H9 (cell line): ENCODE measurements around the gene ADGRG2. TPM values are rescaled to one million over a fixed set of nuclear protein-coding genes. Genes with fewer than 3 reads are reported as not detected.

Experiments
- DNase-seq: peaks from one replicate; pipeline ENCODE4 v3.0.0-alpha.2; 2017
- H2AFZ ChIP-seq: one replicate; pipeline ENCODE4 v1.6.1; 2013; ENCODE audit warnings: mild to moderate bottlenecking, low read length, control low read depth, moderate library complexity
- H2AK5ac ChIP-seq: 2 replicates; pipeline ENCODE4 v1.6.1; 2013; ENCODE audit warnings: low read length, control low read depth, mixed read lengths; ENCODE audit not compliant: insufficient read length
- H2BK120ac ChIP-seq: one replicate; pipeline ENCODE4 v1.6.1; 2013; ENCODE audit warnings: low read depth, mild to moderate bottlenecking, low read length, control low read depth, inconsistent platforms; ENCODE audit not compliant: poor library complexity, severe bottlenecking
- H2BK12ac ChIP-seq: 2 replicates; pipeline ENCODE4 v1.6.1; 2013; ENCODE audit warnings: low read length, control low read depth, mixed read lengths, low read depth; ENCODE audit not compliant: insufficient read length
- H2BK15ac ChIP-seq: 2 replicates; pipeline ENCODE4 v1.6.1; 2013; ENCODE audit warnings: low read depth, low read length, control low read depth
- H2BK20ac ChIP-seq: one replicate; pipeline ENCODE4 v1.6.1; 2013; ENCODE audit warnings: low read depth, mild to moderate bottlenecking, low read length, control low read depth, inconsistent platforms; ENCODE audit not compliant: poor library complexity, severe bottlenecking
- H2BK5ac ChIP-seq: 2 replicates; pipeline ENCODE4 v1.6.1; 2013; ENCODE audit warnings: low read length, control low read depth, mixed read lengths; ENCODE audit not compliant: insufficient read length
- H3K14ac ChIP-seq: 2 replicates; pipeline ENCODE4 v1.6.1; 2013; ENCODE audit warnings: low read length, control low read depth; ENCODE audit not compliant: insufficient read depth
- H3K18ac ChIP-seq: 2 replicates; pipeline ENCODE4 v1.6.1; 2013; ENCODE audit warnings: low read depth, mild to moderate bottlenecking, mixed read lengths, low read length, control low read depth; ENCODE audit not compliant: insufficient read length
- H3K23ac ChIP-seq: 2 replicates; pipeline ENCODE4 v1.6.1; 2013; ENCODE audit warnings: low read length, control low read depth, mixed read lengths, low read depth; ENCODE audit not compliant: insufficient read length
- H3K23me2 ChIP-seq: 2 replicates; pipeline ENCODE4 v1.6.1; 2013; ENCODE audit warnings: low read depth, mild to moderate bottlenecking, mixed read lengths, low read length, control low read depth; ENCODE audit not compliant: insufficient read length, poor library complexity, severe bottlenecking
- H3K27ac ChIP-seq: 2 replicates; pipeline ENCODE4 v1.5.1; 2013; ENCODE audit warnings: low read length, control low read depth, mixed read lengths, low read depth; ENCODE audit not compliant: insufficient read length
- H3K27me3 ChIP-seq: 2 replicates; pipeline ENCODE4 v1.6.1; 2013; ENCODE audit warnings: low read length, control low read depth, inconsistent platforms; ENCODE audit not compliant: insufficient read depth
- H3K4ac ChIP-seq: 2 replicates; pipeline ENCODE4 v1.6.1; 2013; ENCODE audit warnings: low read depth, mild to moderate bottlenecking, control low read depth, inconsistent platforms, low read length, moderate library complexity
- H3K4me1 ChIP-seq: 2 replicates; pipeline ENCODE4 v1.6.1; 2013; ENCODE audit warnings: low read length, control low read depth, inconsistent platforms; ENCODE audit not compliant: insufficient read depth
- H3K4me2 ChIP-seq: 2 replicates; pipeline ENCODE4 v1.6.1; 2013; ENCODE audit warnings: low read length, control low read depth, mixed read lengths; ENCODE audit not compliant: insufficient read length, insufficient read depth
- H3K56ac ChIP-seq: 2 replicates; pipeline ENCODE4 v1.6.1; 2013; ENCODE audit warnings: low read depth, mild to moderate bottlenecking, mixed read lengths, low read length, control low read depth; ENCODE audit not compliant: insufficient read length
- H3K79me1 ChIP-seq: 2 replicates; pipeline ENCODE4 v1.6.1; 2013; ENCODE audit warnings: low read depth, mild to moderate bottlenecking, moderate library complexity, low read length, control low read depth, inconsistent platforms; ENCODE audit not compliant: insufficient read depth, poor library complexity, severe bottlenecking
- H3K79me2 ChIP-seq: 2 replicates; pipeline ENCODE4 v1.6.1; 2013; ENCODE audit warnings: low read length, control low read depth, inconsistent platforms; ENCODE audit not compliant: insufficient read depth
- H3K9ac ChIP-seq: 2 replicates; pipeline ENCODE4 v1.6.1; 2013; ENCODE audit warnings: low read length, control low read depth, mixed read lengths; ENCODE audit not compliant: insufficient read length; ENCODE audit errors: extremely low read depth
- H3K9me3 ChIP-seq: one replicate; pipeline ENCODE4 v1.6.1; 2013; ENCODE audit warnings: low read depth, low read length, inconsistent platforms; ENCODE audit not compliant: control insufficient read depth
- H3T11ph ChIP-seq: one replicate; pipeline ENCODE4 v1.6.1; 2013; ENCODE audit warnings: mild to moderate bottlenecking, low read length, control low read depth, inconsistent platforms
- H4K20me1 ChIP-seq: one replicate; pipeline ENCODE4 v1.6.1; 2013; ENCODE audit not compliant: control insufficient read depth, insufficient read length, insufficient read depth
- H4K5ac ChIP-seq: 2 replicates; pipeline ENCODE4 v1.6.1; 2013; ENCODE audit warnings: low read depth, mild to moderate bottlenecking, mixed read lengths, low read length, control low read depth; ENCODE audit not compliant: insufficient read length
- H4K8ac ChIP-seq: replicated peaks from 2 replicates; pipeline ENCODE4 v1.6.1; 2013; ENCODE audit warnings: low read length, control low read depth, mixed read lengths, low read depth; ENCODE audit not compliant: insufficient read length
- H4K91ac ChIP-seq: 2 replicates; pipeline ENCODE4 v1.6.1; 2013; ENCODE audit warnings: low read depth, mild to moderate bottlenecking, moderate library complexity, mixed read lengths, low read length, control low read depth; ENCODE audit not compliant: insufficient read length
- H3K27ac Mint-ChIP-seq, 3 experiments: 2 replicates in 2 of 3; 3 replicates in 1 of 3; pipeline ENCODE4 v1.8.0; 2020 to 2021; ENCODE audit warnings: mixed read lengths in 3 of 3, mild to moderate bottlenecking in 1 of 3, moderate library complexity in 1 of 3
- H3K27me3 Mint-ChIP-seq: 2 replicates; pipeline ENCODE4 v1.8.0; 2021; ENCODE audit warnings: low read depth, mild to moderate bottlenecking, moderate library complexity, mixed read lengths
- H3K36me3 Mint-ChIP-seq, 3 experiments: 2 replicates in 2 of 3; 3 replicates in 1 of 3; pipeline ENCODE4 v1.8.0; 2020 to 2021; ENCODE audit warnings: low read depth in 3 of 3, mixed read lengths in 3 of 3; ENCODE audit not compliant: insufficient read depth in 1 of 3
- H3K4me1 Mint-ChIP-seq, 2 experiments: 2 replicates each; pipeline ENCODE4 v1.8.0; 2020; ENCODE audit warnings: mixed read lengths in 2 of 2
- H3K4me3 Mint-ChIP-seq, 2 experiments: 2 replicates in 1 of 2; 3 replicates in 1 of 2; pipeline ENCODE4 v1.8.0; 2020 to 2021; ENCODE audit warnings: mild to moderate bottlenecking in 2 of 2, mixed read lengths in 2 of 2, moderate library complexity in 1 of 2
- H3K9me3 Mint-ChIP-seq, 2 experiments: 2 replicates in 1 of 2; 3 replicates in 1 of 2; pipeline ENCODE4 v1.8.0; 2020; ENCODE audit warnings: mild to moderate bottlenecking in 2 of 2, mixed read lengths in 2 of 2, moderate library complexity in 1 of 2
- CTCF ChIP-seq: fragments of 200-600 bp; sonication (generic); conservative IDR thresholded peaks from 3 replicates; pipeline ENCODE4 v1.8.0; 2021; ENCODE audit warnings: antibody characterized with exemption, mild to moderate bottlenecking
- WGBS: extraction: QIAGEN DNeasy Blood & Tissue Kit; methylation state at CpG from one replicate; pipeline ENCODE4 v1.1.7; 2013; ENCODE audit warnings: missing lambda C conversion rate, low lambda C conversion rate, mixed read lengths; ENCODE audit not compliant: insufficient read length; ENCODE audit errors: extremely low coverage; 5-methylcytosine and 5-hydroxymethylcytosine counted together
- total RNA-seq: library from RNA; stranded (reverse); gene quantifications from 2 replicates; pipeline ENCODE4 v1.2.1, GENCODE V29; 2021

ADGRG2 gene
- total RNA-seq, 1 experiment from 2014 or later, result 6.8 TPM

GRCh38 chrX:19057856-19058255, 64.4 kb downstream of the ADGRG2 start:
- H3K27ac Mint-ChIP-seq, result no peak overlapping the region
- H3K23me2 ChIP-seq, result no peaks in the 10 kb centered on the region
- H2BK120ac ChIP-seq, result no peak overlapping the region
- no peaks in the 10 kb centered on the region for H3K27me3 Mint-ChIP-seq
- no peak overlapping the region for H2AK5ac ChIP-seq
- no peak overlapping the region for H3K14ac ChIP-seq
- no peak overlapping the region for H2BK15ac ChIP-seq
- peaks cover 58 to 62% of the 10 kb centered on the region in 2 experiments for H3K9me3 Mint-ChIP-seq
- no peak overlapping the region for H3K23ac ChIP-seq
- H2AFZ ChIP-seq, result no peak overlapping the region
- no peak overlapping the region for H4K8ac ChIP-seq
- no peaks in the 10 kb centered on the region for H3K9me3 ChIP-seq
- H3K79me2 ChIP-seq, result no peaks in the 10 kb centered on the region
- H3K4me2 ChIP-seq, result no peak overlapping the region
- no peak for DNase-seq
- no peak overlapping the region for H3K4ac ChIP-seq
- no peak overlapping the region for H3K27ac ChIP-seq
- no peak overlapping the region for H2BK12ac ChIP-seq
- no peak overlapping the region for H3K56ac ChIP-seq
- no CpG with 5 or more reads among the region's 2 CpGs for WGBS
- no peak overlapping the region for H2BK5ac ChIP-seq
- H4K5ac ChIP-seq, result no peak overlapping the region
- no peak overlapping the region for H3K9ac ChIP-seq
- H3K18ac ChIP-seq, result no peak overlapping the region
- no peak for TF ChIP-seq CTCF
- no peaks in the 10 kb centered on the region for H4K20me1 ChIP-seq
- H3K36me3 Mint-ChIP-seq, result peaks cover 3 to 4% (median 3%) of the 10 kb centered on the region in 3 experiments; a peak in 6 of 7 replicates
- no peak overlapping the region for H3T11ph ChIP-seq
- H3K27me3 ChIP-seq, result no peaks in the 10 kb centered on the region; the same call in 1 of the 2 replicates
- H4K91ac ChIP-seq, result no peak overlapping the region
- no peaks in the 10 kb centered on the region for H3K79me1 ChIP-seq
- no peak overlapping the region for H3K4me3 Mint-ChIP-seq
- H3K4me1 ChIP-seq, result no peaks in the 10 kb centered on the region
- H3K4me1 Mint-ChIP-seq, result no peaks in the 10 kb centered on the region
- no peak overlapping the region for H2BK20ac ChIP-seq
